ENCODE results near the gene SEMA6D. TPM values are rescaled to one million over a fixed set of nuclear protein-coding genes. Genes with fewer than 3 reads are reported as not detected.
A peak's percentile ranks its signal among the peaks of the same experiment; 100 is the strongest.

The SEMA6D gene
- total and polyA plus RNA-seq, 2 donors from 2014 or later: 12.9 to 16.9 TPM

DNA sequence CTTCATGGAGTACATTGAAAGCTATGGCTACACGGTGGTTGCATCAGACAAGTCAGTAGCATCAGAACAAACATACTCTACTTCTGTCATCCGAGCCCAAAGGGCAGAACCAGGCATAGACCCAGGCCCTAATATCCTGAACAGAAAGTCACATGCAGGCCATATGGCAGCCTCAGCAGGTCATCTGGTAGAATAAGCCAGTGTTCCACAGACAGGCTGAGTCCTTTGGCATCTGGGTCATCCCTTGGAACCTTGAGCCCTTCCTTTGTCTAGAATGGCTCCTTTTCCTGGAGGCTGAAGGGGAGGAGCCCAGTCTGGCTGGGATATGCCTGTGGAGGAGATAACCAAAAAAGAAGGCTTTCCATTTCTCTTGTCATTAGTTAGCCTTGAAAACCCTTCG, 29.2 kb downstream of the SEMA6D start:
- Histone ChIP-seq H3K4me3 (ENCODE audit: low read length in 3 of 3) (no peak overlapping the region), H3K9me3 (ENCODE audit: control insufficient read depth in 2 of 3, insufficient read depth in 1 of 3, low read length in 3 of 3) (no peaks in the 10 kb centered on the region)

DNA sequence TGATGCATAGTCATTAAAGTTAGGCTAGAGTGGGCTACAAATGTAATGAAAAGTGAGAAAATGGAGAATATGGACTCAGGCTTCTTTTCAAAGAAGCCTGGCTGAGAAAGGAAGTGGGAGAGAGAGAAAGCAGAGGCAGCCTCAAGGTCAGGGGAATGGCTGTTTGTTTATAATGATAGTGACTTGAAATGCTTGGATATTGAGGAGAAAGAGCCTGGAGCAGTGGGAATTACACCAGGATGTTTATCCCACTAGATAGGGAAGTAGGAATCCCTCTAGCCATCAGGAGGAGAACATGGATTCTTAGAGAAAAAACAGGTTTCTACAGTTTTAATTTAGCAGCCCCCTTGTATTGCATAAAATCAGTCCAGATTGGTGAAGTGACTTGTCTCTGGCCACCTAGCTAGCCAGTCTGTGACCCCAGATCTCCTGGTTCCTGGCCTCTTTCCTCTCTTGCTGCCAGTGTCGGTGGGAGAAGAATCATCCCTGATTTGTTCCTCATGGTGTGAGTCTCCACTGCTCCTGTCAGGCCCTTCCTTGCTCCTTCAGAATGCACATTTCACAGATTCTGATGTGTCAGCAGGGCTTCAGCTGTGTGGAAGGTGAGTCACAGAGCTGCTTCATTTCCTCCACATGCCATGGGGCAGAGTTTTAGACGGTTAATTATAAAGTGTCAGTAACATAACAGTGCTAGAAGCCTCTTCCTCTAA, 32.9 kb downstream of the SEMA6D start:
- H3K4me1 ChIP-seq (ENCODE audit: control insufficient read depth in 2 of 3, insufficient read depth in 2 of 3, low read depth in 1 of 3, low read length in 3 of 3): peaks cover 0 to 2% (median 0%) of the 10 kb centered on the region in 3 donors
- TF ChIP-seq, protein P1, sequence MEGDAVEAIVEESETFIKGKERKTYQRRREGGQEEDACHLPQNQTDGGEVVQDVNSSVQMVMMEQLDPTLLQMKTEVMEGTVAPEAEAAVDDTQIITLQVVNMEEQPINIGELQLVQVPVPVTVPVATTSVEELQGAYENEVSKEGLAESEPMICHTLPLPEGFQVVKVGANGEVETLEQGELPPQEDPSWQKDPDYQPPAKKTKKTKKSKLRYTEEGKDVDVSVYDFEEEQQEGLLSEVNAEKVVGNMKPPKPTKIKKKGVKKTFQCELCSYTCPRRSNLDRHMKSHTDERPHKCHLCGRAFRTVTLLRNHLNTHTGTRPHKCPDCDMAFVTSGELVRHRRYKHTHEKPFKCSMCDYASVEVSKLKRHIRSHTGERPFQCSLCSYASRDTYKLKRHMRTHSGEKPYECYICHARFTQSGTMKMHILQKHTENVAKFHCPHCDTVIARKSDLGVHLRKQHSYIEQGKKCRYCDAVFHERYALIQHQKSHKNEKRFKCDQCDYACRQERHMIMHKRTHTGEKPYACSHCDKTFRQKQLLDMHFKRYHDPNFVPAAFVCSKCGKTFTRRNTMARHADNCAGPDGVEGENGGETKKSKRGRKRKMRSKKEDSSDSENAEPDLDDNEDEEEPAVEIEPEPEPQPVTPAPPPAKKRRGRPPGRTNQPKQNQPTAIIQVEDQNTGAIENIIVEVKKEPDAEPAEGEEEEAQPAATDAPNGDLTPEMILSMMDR (IDR thresholded peaks at IDR 0.05; ENCODE audit: borderline replicate concordance, extremely low read depth, insufficient read depth): no peak
- H3K4me3 ChIP-seq (ENCODE audit: low read length in 3 of 3): no peak overlapping the region

More for the DNA sequence above, 29.2 kb downstream of the SEMA6D start:
- Histone ChIP-seq H3K4me1 (ENCODE audit: control insufficient read depth in 2 of 3, insufficient read depth in 2 of 3, low read depth in 1 of 3, low read length in 3 of 3) (peaks cover 0 to 8% (median 0%) of the 10 kb centered on the region in 3 donors), H3K9ac (ENCODE audit: low read length in 3 of 3) (no peak overlapping the region), H3K36me3 (ENCODE audit: control insufficient read depth in 2 of 3, insufficient read depth in 3 of 3, low read length in 3 of 3) (no peaks in the 10 kb centered on the region), H3K27me3 (ENCODE audit: control insufficient read depth, insufficient read depth, low read length) (no peaks in the 10 kb centered on the region), H3K27ac (ENCODE audit: low read depth in 2 of 2, low read length in 2 of 2) (no peak overlapping the region)
- intact Hi-C loops (cut with DNase I): no loop called here
- TF ChIP-seq, protein P1 (IDR thresholded peaks at IDR 0.05; ENCODE audit: borderline replicate concordance, extremely low read depth, insufficient read depth): no peak
- DNase-seq (no peak), FAIRE-seq (no peak)

DNA sequence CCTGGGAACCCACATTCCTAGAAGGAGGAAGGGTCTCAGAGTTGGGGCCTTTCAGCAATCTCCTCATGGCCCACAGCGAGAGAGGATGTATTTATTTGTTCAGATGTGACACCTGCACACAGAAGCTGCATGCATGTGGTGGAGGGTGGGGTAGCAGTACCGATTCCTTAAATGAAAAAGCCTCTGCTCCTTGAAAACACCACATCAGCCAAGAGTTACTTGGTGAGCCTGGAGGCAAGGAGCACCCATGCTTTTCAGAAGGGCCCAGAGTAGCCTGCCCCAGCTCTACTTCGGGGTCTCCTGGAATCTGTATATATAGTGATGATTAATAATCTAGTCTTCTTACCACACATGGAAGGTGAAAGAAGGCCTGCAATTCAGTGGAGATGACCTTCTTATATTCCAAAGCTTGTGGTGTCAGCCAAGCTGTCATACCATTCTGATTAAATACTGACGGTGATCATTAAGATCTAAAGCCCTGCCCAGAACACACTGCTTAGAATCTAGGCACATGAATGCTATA, 33.5 kb downstream of the SEMA6D start:
- Histone ChIP-seq H3K27ac (ENCODE audit: low read depth in 2 of 2, low read length in 2 of 2) (no peak overlapping the region), H3K36me3 (ENCODE audit: control insufficient read depth in 2 of 3, insufficient read depth in 3 of 3, low read length in 3 of 3) (no peaks in the 10 kb centered on the region), H3K4me1 (ENCODE audit: control insufficient read depth in 2 of 3, insufficient read depth in 2 of 3, low read depth in 1 of 3, low read length in 3 of 3) (peaks cover 0 to 2% (median 0%) of the 10 kb centered on the region in 3 donors), H3K9ac (ENCODE audit: low read length in 3 of 3) (no peak overlapping the region), H3K4me3 (ENCODE audit: low read length in 3 of 3) (no peak overlapping the region), H3K9me3 (ENCODE audit: control insufficient read depth in 2 of 3, insufficient read depth in 1 of 3, low read length in 3 of 3) (peaks cover 0 to 7% (median 0%) of the 10 kb centered on the region in 3 donors), H3K27me3 (ENCODE audit: control insufficient read depth, insufficient read depth, low read length) (no peaks in the 10 kb centered on the region)
- FAIRE-seq: no peak
- intact Hi-C loops (cut with DNase I): no loop called here
- TF ChIP-seq, protein P1 (IDR thresholded peaks at IDR 0.05; ENCODE audit: borderline replicate concordance, extremely low read depth, insufficient read depth): no peak
- no peak for DNase-seq

More for the DNA sequence above, 32.9 kb downstream of the SEMA6D start:
- Histone ChIP-seq H3K9ac (ENCODE audit: low read length in 3 of 3) (no peak overlapping the region), H3K27ac (ENCODE audit: low read depth in 2 of 2, low read length in 2 of 2) (no peak overlapping the region), H3K27me3 (ENCODE audit: control insufficient read depth, insufficient read depth, low read length) (no peaks in the 10 kb centered on the region), H3K9me3 (ENCODE audit: control insufficient read depth in 2 of 3, insufficient read depth in 1 of 3, low read length in 3 of 3) (peaks cover 0 to 7% (median 0%) of the 10 kb centered on the region in 3 donors), H3K36me3 (ENCODE audit: control insufficient read depth in 2 of 3, insufficient read depth in 3 of 3, low read length in 3 of 3) (no peaks in the 10 kb centered on the region)
- DNase-seq (peak in 1 of 5 donors; percentile 25), FAIRE-seq (no peak)
- intact Hi-C loops (cut with DNase I): no loop called here
